Activated naive CD4-positive, alpha-beta T cell (primary cell): ENCODE measurements around the gene KLK6.

Experiments used
- DNase-seq, 4 experiments: peaks; one replicate each; lab custom pipeline; 2025; lab: John Stamatoyannopoulos, UW

Gene KLK6

GRCh38 chr19:50910722-50911121 is 58.7 kb downstream of the KLK6 start:
- DNase-seq = no peak

GRCh38 chr19:50909240-50910070 is 59.9 kb downstream of the KLK6 start:
- no peak for DNase-seq
